GM18907 (cell line): ENCODE results near the gene ADH6.
"Not testable (repeated sequence)": the region's sequence is repeated elsewhere in the genome, so short reads cannot be mapped to it uniquely, and the experiment has no call there.

Experiments
- ATAC-seq: cut with Tn5 transposase; IDR thresholded peaks from one replicate; pipeline ENCODE4 v1.9.1; 2021; ENCODE audit warnings: mild to moderate bottlenecking, moderate library complexity; ENCODE audit not compliant: unreplicated experiment

The ADH6 gene

GRCh38 chr4:99200138-99200537 lies 18.9 kb downstream of the ADH6 start:
- no peak for ATAC-seq

- ATAC-seq: no peak
Measured at GRCh38 chr4:99190336-99190735, 28.7 kb downstream of the ADH6 start.

GRCh38 chr4:99189900-99190299 lies 29.1 kb downstream of the ADH6 start:
- not testable (repeated sequence) for ATAC-seq

- ATAC-seq: no peak
Measured at GRCh38 chr4:99186029-99186428, 33.0 kb downstream of the ADH6 start.

GRCh38 chr4:99185581-99185980 lies 33.5 kb downstream of the ADH6 start:
- no peak for ATAC-seq

- no peak for ATAC-seq
Measured at GRCh38 chr4:99180382-99181070, 38.5 kb downstream of the ADH6 start.

- no peak for ATAC-seq
Measured at GRCh38 chr4:99179626-99180025, 39.4 kb downstream of the ADH6 start.

- no peak for ATAC-seq
Measured at GRCh38 chr4:99179178-99179577, 39.9 kb downstream of the ADH6 start.

- ATAC-seq: no peak
Measured at GRCh38 chr4:99166544-99166943, 52.5 kb downstream of the ADH6 start.

- ATAC-seq: no peak
Measured at GRCh38 chr4:99165978-99166377, 53.1 kb downstream of the ADH6 start.

- ATAC-seq: no peak
Measured at GRCh38 chr4:99161373-99162099, 57.5 kb downstream of the ADH6 start.

- no peak for ATAC-seq
Measured at GRCh38 chr4:99159699-99160098, 59.3 kb downstream of the ADH6 start.

GRCh38 chr4:99157478-99157935 lies 61.5 kb downstream of the ADH6 start:
- no peak for ATAC-seq

GRCh38 chr4:99156992-99157391 lies 62.1 kb downstream of the ADH6 start:
- no peak for ATAC-seq

- ATAC-seq: no peak
Measured at GRCh38 chr4:99154658-99155342, 64.2 kb downstream of the ADH6 start.
